Measurements from ENCODE around the gene CATSPERD.

The CATSPERD gene

DNA sequence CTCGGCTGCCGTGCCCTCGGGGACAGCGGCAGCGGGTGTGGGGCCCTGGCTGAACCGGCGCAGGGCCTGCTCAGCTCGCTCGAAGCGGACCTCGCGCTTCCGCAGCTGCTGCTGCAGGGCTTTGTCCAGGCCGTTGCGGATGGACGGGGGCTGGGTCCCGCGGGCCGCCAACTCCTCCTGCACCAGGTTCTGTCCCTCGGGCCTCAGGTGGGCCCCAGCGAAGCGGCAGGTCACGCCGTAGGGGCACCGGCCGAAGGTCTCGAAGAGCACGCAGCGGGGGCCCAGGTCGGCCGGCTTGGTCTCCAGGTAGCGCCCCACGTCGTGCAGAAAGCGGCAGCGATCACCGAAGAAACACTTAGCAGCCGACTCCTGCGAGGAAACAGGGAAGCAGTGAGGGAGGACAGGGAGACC, 68.9 kb downstream of the CATSPERD start:
- no peak for DNase-seq

DNA sequence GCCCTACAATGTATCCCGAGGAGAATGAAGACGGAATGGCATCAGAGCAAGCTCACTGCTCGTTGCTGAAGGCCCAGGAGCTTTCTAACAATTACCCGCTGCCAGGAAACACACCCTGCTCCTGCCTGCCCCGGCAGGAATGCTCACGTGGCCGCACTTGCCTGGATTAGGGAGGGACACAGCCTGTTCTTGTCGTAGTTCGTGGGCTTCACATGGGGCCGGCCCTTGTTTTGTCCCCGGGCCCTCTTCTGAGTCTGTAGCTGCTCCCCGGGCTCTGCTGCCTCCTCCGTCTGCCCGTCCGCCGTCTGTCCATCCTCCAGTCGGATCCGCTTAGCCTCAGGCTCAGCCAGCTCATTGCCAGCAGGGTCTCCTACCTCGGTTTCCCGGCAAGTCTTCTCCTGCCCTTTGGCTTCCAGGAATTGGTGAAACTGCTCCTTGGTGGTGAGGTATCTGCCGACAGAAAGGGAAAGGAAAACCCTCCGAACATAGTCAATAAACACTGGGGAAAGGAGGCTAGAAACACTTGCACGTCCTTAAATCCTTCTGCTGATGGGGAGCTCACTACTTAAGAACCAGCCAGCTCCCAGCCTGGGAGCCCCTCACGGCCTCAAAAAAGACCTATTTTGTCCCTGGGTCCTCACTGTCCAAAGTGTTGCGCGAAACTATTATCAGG, 69.6 kb downstream of the CATSPERD start:
- DNase-seq, result no peak

DNA sequence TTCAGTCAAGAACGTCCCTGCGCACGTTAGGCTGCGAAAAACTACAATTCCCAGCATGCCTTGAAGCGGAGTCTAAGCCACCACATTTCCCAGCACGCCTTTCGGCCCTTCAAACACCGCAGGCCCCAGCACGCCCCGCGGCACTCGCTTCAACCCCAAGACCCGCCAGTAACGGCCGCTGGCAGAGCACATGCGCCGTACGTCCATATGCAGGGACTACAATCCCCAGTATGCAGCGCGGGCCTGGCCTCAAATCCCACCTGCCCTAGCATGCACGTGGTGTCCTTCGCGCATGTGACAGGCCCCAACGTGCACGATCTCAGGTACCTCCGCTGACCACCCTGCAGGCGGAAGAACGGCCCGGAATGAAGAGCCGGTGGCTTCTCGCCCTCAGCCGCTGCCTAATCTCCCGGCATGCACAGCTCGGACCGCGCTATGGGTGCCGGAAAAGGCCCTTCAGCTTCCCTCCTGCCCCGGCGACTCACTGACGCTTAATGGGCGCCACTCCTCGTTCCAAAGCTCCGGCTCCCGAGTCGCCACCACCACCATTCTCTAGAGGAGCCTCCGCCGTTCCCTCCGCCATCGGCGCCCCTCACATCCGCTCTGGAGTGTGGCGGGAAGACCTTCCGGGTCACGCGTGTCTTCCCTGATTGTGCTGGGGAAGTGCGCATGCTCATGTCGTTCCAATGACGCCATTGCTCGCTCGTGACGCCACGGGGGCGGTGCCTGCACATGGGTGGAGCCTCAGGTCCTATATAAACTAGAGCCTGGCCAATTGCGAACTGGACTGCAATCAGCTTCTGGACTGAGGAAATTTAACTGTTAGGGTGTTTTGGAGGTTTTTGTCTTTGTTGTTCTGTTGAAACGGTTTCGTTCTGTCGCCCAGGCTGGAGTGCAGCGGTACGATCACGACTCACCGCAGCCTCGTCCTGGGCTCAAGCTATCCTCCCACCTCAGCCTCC, 70.4 kb downstream of the CATSPERD start, which contains the start of gene DUS3L:
TSS of gene DUS3L (minus strand) at position 605 of the 962 bp plus-strand sequence. CDS start at position 583, 22 bp downstream.
- peak; percentile 96 for DNase-seq

DNA sequence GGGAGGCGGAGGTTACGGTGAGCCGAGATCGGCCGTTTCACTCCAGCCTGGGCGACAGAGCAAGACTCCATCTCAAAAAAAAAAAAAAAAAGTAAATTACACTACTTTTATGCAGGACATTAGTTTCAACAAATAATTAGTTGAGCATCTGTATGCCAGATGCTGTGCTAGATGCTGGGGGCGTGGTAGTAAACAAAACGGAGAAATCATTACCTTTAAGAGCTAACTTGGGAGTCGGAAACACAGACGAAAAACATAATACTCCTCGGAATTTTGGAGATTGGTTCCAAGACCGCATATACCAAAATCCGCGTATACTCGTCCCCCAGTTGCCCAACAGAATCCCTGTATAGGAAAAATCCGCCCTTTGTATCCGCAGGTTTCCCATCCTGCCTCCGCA, 71.8 kb downstream of the CATSPERD start:
- no peak for DNase-seq

DNA sequence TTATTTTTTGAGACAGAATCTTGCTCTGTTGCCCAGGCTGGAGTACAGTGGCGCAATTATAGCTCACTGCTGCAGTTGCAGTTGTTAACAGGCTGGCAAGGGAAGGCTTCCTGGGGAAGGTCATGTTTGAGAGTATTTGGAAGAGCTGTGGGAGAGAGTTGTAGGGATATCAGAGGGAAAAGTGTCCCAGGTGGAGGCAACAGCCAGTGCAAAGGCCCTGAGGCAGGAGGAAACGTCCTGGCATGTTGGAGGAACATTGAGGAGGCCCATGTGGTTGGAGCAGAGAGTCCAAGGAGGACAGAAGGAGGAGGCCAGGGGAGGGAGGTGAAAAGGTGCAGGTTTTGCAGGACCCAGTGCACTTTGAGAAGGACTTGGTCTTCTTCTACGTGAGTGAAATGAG, 72.8 kb downstream of the CATSPERD start:
- no peak for DNase-seq

DNA sequence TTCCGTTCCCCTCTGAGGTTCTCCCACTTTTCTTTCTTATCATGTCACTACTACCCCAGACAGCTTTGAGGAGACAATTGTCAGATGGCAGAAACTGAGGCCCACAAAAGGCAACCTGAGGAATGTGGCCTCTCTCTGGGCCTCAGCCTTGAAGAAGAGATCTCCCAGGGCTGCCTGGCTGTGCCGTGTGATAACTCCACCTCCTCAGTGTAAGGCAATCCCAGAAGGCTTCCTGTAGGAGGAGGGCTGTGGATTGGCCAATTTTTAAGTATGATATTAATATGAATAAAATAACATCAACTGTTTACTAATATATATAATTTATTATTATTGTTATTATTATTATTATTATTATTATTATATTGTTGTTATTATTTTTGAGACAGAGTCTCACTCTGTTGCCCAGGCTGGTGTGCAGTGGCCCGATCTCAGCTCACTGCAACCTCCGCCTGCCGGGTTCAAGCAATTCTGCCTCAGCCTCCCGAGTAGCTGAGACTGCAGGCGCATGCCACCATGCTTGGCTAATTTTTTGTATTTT, 75.0 kb downstream of the CATSPERD start:
- DNase-seq, result no peak

DNA sequence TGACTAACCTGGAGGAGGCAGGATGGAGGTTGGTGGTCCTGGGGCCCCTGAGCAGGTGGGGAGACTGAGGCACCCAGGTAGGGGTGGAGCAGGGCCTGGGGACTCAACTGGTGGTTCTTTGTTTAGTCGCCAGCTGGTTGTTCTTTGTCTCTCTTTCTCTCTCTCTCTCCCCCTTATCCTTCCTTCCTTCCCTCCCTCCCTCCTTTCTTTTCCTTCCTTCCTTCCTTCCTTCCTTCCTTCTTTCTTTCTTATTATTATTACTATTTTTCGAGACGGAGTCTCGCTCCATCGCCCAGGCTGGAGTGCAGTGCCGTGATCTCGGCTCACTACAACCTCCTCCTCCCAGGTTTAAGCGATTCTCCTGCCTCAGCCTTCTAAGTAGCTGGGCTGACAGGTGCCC, 77.8 kb downstream of the CATSPERD start:
- DNase-seq, result no peak

DNA sequence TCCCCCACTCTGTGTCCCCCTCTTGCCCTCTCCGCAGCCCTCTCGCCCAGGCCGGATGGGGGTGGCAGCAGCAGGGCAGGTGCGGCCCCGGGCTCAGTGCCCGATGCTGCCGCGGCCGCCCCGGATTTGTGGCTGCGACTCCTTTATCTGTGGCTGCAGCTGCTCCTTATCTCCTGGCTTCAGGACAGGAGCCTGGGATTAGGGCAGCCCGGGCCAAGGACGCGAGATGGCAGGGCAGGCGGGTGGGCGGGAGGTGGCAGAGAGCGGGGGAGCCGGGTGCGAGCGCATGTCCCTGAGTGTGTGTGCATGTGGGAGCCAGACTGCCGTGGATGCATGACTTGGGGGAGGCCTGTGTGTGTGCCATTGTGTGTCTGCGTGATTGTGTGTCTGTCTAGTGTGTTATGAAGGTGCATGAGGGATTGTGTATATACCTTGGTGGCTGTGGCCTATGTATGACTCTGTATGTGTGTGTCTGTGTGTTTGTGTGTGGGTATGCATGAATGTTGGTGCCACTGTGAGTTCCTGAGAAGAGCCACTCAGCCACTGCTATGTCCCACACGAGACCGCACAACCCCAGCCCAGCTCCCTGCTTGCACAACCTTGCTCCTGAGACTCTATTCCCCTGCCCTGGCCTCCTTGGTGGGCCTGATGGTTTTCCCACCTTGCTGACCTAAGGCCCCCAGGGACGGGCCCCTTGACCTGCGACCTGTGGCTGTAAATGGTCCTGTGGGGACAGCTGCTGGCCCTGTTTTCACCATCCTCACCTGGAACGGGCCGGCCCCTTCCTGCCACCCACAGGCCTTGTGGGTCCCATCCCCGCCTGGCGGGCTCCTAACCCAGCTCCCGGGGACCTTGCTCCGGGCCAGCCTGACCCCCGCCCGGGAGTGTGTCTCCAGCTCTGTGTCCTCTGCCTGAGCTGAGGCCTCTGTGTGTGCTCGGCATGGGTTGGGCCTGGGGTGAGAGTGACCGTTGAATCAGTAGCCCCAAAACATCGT, 79.1 kb downstream of the CATSPERD start:
- no peak for DNase-seq

DNA sequence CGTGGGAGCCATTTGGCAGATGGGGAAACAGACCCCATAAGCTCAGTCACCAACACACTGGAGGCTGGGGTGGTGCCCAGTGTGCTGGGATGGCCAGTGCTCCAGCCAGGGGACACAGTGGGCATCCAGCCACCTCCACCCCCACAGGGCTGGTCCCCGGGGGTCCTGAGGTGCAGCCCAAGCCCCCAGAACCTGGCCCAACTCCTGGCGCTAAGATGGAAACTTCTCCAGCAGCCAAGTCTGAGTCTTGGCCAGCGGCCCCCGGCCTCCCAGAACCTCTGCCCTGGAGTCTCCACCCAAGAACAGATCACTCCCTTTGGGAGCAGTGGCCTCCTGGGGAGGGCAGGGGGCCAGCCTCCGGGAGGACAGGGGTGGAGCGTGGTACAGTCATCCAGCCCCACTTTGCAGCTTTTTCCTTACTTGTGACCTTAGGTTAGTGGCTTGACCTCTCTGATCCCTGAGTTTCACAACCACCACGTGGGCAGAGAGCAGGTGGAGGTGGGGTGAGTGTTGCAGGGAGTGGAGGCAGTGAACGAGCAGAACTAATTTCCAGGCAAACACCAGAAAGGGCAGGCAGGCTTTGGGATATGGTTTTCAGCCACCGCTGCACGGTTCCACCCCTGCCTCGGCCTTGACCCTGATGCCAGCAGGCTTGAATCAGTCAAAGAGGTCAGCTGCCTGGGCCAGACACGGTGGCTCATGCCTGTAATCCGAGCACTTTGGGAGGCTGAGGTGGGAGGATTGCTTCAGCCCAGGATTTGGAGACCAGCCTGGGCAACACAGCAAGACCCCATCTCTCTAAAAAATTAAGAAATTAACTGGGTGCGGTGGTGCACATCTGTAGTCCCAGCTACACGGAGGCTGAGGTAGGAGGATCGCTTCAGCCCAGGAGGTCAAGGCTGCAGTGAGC, 80.2 kb downstream of the CATSPERD start:
- DNase-seq, result no peak

DNA sequence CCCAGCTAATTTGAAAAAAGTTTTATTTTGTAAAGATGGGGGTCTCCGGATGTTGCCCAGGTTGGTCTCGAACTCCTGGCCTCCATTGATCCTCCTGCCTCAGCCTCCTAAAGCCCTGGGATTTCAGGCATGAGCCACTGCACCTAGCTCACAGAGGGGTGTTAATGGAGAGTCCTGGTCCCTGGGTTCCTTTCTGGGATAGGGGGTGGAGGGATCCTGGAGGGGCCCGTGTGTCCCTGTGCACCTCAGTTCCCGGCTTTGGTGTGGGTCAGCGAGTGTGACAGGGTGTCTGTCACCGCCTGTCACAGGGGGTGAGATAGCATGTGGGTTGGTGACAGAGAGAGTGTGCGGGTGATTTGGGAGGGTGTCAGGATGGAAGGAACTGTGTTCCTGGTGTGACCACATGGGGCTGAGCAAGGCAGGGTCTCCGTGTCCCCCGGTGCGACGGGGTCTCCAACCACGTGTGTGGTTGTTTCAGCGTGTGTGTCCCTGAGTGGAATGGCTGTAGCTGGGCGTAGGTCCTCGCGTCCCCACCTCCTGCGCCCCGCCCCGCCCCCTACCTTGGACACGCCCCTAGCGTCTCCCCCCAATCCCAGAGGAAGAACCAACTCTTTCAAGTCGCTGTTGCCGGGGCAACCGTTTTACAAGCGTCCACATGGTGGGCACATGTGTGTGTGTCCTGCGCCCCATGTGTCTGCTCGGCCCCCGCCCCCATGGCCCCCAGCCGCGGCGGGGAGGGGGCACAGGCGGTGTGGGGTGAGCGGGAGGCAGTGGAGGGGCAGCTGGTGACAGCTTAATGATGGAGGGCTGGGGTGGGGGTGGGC, 81.6 kb downstream of the CATSPERD start:
- DNase-seq, result peak; percentile 25

DNA sequence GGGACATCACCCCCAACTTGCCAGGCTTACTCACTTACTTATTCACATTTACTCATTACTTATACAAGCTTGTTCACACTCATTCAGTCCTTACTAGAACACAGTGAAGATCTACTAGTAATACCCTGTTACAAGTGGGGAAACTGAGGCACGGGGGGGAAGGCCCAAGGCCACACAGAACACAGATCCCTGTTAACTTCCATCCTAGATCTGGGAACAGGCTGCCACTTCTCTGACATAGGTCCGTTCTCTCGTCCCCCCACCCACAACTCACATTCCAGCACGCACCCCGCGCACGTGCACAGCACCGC, 83.0 kb downstream of the CATSPERD start:
- no peak for DNase-seq

DNA sequence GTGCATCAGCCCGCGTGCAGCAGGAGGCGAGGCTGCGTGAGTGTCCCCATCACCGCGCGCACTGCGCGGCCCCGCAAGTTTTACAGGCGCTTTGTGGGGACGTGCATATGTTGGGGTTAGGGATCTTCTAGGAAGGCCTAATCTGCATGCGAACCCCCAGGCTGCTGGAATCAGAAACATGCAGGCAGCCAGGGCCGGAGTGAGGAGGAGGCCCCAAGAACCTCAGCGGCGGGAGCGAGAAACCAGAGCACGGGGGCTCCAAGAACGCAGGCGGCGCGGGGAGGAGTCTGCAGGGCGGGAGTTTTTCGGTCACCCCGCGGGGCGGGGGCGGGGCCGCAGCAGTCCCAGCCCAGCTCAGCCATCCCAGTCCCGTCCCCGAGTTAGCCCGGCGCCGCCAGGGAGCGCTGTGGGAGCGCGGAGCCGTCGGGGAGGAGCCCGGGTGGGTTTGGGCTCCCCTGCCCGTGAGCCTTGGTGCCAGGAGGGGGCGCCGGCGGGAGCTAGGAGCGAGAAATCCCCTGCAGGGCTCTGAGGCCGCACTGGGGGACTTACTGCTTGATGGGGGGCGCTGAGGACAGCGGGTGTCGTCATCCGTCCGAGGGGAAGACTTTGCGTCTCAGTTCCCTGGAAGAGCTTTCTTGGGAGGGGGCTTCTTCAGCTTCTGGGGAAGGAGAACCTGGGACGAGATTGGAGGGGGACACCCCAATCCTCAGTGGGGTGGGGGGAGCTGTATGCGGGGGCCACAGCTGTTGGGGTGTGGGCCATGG, 83.5 kb downstream of the CATSPERD start:
- DNase-seq, result peak; percentile 92

DNA sequence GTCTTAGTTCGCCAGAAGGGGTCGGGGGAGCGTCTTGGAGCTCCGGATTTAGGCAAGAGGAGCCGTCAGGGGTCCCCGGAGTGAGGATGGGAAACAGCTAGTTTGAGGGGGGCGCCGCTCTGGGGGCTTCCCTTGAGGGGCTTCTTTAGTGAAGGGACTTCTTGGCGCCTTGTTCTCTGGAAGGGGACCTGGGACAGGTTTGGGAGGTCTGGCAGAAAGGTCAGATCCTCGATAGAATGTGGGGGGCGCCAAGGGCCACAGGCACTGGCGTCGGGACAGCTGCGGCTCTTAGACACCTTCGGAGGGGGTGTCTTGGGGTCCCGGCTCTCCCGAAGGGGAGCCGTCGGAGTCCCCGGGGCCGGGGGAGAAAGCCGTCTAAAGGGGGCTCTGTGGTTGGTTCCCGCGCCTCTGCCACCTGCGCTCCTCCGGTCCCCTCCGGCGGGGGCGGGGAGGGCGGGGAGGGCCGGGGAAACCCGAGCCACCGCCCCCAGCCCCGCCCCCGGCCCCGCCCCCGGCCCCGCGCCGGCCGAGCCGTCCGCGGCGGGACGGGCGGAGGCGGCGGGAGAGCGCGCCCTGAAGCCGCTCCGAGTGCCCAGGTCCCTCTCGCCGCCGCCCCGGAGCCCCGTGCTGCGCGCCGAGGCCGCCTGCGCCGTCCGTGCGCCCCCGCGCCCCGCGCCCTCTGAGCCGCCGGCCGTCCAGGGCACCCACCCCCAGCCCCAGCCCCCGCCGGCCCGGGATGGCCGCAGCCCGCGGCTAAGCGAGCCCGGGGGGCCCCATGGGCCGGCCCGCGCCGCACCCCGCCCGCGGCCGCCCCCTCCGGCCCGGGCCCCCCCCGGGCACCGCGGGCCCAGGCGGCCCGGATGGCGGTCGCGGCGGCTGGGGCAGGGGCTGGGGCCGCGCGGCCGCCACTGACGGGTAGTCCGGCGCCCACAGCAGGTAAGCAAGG, 84.4 kb downstream of the CATSPERD start, which contains the start of gene NRTN:
TSS of gene NRTN (plus strand) at position 552 of the 946 bp plus-strand sequence. CDS start 19,099 bp downstream, outside the sequence.
- DNase-seq, result peak; percentile 77

DNA sequence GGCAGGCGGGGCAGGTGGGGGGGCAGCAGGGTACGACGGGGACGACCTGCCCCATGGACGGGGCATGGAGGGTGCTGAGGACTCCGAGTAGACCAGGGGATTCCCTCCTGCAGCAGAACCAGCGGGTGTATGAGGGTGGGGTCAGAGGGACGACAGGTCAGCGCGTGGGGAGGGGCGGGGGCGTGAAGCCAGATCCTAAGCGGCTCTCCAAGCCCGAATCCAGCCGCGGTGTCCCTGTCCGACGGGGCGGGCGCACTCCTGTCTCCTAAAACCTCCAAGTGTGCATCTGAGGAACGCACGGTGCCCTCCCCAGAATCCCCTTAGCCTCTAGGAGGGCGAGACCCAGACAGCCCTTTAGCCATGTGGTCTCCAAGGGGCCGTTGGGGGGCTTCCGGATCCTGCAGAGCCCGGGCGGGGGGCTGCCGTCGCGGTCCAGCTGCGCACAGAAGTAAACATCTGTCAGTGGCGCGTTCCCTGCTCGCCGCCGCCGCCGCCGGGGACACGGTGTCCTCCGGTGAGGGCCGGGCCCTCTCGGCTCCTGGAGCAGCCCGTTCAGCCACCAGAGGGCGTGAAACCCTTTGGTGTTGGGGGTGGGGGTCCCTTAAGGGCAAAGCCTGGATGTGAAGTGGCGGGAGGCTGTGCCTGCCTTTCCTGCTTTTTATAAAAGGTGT, 85.2 kb downstream of the CATSPERD start:
- DNase-seq, result peak; percentile 76

DNA sequence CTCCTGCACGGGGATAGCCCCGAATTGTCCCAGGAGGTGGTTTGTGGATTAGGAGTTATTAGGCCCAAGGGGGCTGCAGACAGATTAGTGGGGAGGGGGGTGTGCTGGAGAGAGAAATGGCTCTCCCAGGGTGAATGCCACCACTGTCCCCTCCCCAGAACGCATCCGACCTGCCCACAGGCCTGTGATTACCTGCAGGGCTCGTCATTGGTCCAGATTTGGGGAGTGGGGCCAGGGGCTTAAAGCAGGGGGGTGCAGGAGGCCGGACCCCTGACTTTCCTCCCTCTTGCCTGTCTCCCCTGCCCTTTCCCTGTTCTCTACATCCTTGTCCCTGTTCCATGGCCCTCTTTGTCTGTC, 85.7 kb downstream of the CATSPERD start:
- DNase-seq, result no peak

DNA sequence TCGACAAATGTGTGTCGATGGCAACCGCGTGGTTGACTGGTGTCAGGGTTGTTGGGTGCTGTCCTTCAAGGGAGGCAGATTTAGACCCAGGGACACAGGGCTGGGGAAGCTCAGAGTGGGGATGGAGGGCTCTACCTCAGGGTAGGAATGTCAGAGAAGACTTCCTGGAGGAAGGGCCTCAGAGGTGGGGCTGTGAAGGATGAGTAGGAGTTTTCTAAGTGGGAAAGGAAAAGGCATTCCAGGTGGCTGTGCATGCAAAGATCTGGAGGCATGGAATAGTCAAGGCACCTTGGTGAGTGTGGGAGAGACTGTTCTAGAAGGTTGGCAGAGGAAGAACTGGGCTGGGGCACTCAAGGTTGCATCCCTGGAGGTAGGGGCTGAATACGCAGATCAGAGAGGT, 86.5 kb downstream of the CATSPERD start:
- DNase-seq, result no peak

DNA sequence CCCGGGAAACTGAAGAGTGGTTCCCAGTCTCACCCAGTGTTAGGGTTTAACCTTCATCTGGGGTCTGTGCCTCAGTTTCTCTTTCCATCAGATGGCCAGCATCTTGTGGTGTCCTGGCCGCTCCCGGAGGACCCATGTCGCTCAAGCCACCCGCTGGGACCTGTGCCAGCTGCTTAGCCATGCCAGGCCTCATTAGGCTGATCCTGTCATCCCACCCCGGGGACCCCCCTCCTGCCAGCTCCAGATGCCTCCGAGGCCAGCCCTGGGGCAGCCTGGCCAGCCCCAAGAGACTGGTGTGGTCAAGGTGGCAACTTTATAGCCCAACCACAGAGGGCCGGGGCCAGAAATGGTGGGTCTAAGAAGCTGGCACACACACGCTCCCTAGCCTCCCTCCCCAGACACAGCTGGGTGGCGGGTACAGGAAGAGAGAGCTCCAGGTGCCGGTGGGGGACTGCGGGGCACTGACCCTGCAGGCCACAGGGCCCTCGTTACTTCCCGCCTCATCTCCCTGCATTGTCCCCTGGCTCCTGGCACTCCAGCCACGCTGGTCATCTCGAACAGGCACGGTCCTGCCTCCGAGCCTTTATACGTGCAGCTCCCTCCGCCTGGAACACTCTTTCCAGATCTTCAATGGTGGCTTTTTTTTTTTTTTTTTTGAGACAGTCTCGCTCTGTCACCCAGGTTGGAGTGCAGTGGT, 87.8 kb downstream of the CATSPERD start:
- DNase-seq, result no peak

Measured in CD4-positive, alpha-beta T cell treated with Interleukin-6 for 4 hours (primary cell).